Measurements from ENCODE around the gene TMEM232.

DNA sequence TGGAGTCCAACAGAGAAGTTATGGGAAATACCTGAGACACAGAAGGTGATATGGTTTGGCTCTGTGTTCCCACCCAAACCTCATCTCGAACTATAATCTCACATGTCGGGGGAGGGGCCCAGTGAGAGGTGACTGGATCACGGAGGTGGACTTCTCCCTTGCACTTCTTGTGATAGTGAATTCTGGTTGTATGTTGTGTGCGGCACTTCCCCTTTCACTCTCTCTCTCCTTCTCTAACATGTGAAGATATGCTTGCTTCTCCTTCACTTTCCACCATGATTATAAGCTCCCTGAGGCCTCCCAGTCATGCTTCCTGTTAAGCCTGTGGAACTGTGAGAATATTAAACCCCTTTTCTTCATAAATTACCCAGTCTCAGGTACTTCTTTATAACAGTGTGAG is 96.1 kb downstream of the TMEM232 start:
- no peak for TF ChIP-seq CTCF (IDR thresholded peaks at IDR 0.05)
- TF ChIP-seq POLR2A (IDR thresholded peaks at IDR 0.05) = no peak
